Neural crest cell (in vitro differentiated cells): ENCODE results near the gene ISG20. TPM values are rescaled to one million over a fixed set of nuclear protein-coding genes. Genes with fewer than 3 reads are reported as not detected.

Source experiments
- DNase-seq: peaks from one replicate; pipeline ENCODE4 v3.0.0; 2021; ENCODE audit warnings: low read depth, mixed read lengths, low spot score
- H3K27ac Mint-ChIP-seq: one replicate; pipeline ENCODE4 v1.8.0; 2021; ENCODE audit warnings: mild to moderate bottlenecking, mixed read lengths; ENCODE audit not compliant: unreplicated experiment
- H3K27me3 Mint-ChIP-seq: 2 replicates; pipeline ENCODE4 v1.8.0; 2021; ENCODE audit warnings: low read depth, mild to moderate bottlenecking, mixed read lengths
- H3K36me3 Mint-ChIP-seq: 2 replicates; pipeline ENCODE4 v1.8.0; 2021; ENCODE audit warnings: low read depth, mild to moderate bottlenecking, mixed read lengths
- H3K4me1 Mint-ChIP-seq: 2 replicates; pipeline ENCODE4 v1.8.0; 2021; ENCODE audit warnings: mixed read lengths
- H3K4me3 Mint-ChIP-seq: one replicate; pipeline ENCODE4 v1.8.0; 2021; ENCODE audit warnings: mild to moderate bottlenecking, mixed read lengths
- H3K9me3 Mint-ChIP-seq: 2 replicates; pipeline ENCODE4 v1.8.0; 2021; ENCODE audit warnings: mixed read lengths
- CTCF ChIP-seq: fragments of 200-600 bp; sonication (generic); conservative IDR thresholded peaks from 2 replicates; pipeline ENCODE4 v1.5.0; 2021; ENCODE audit warnings: antibody characterized with exemption, mild to moderate bottlenecking
- total RNA-seq: library from RNA; stranded (reverse); gene quantifications from 2 replicates; pipeline ENCODE4 v1.2.1, GENCODE V29; 2021

The ISG20 gene
- total RNA-seq, 1 donor from 2014 or later: 1.5 TPM

DNA sequence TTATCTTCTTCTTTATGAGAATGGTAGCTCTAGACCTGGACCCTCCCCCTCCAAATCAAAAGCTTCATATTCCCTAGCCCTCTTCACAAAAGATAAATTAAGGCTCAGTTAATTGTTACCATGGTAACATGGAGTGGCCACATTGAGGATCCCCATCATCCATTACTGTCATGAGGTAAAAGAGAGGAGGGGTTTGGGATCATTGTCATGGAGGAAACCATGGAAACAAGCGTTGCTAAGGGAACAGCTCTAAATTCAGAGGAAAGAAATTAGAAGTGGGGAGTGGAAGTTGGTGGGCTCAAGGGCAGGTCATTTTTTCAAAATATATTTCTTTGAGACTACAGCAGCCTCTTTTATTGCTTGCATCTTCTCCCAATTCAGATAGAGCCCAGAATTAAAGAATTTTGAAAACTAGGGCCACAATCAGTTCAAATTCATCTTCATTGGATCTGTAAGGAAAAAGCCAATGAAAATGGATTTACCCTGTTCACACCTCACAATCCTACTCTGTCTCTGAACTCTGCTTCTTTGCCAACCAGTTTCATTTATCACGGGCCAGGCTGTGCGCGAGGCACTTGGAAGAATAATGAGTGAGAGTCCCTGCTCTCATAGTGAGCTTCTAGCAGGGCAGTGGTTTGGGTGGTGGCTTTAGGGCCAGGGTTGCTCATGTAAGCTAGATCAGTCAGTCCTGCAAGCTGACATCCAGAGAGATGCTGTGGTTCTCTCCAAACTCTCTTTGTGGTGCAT is 29.3 kb upstream of the ISG20 start:
- H3K27ac Mint-ChIP-seq: peak overlapping the region; percentile 47
- TF ChIP-seq CTCF: no peak
- no peaks in the 10 kb centered on the region for H3K36me3 Mint-ChIP-seq
- no peak for DNase-seq
- H3K4me3 Mint-ChIP-seq: peak overlapping the region; percentile 76
- H3K9me3 Mint-ChIP-seq: no peaks in the 10 kb centered on the region
- peaks cover 82% of the 10 kb centered on the region for H3K27me3 Mint-ChIP-seq
- peaks cover 74% of the 10 kb centered on the region for H3K4me1 Mint-ChIP-seq

DNA sequence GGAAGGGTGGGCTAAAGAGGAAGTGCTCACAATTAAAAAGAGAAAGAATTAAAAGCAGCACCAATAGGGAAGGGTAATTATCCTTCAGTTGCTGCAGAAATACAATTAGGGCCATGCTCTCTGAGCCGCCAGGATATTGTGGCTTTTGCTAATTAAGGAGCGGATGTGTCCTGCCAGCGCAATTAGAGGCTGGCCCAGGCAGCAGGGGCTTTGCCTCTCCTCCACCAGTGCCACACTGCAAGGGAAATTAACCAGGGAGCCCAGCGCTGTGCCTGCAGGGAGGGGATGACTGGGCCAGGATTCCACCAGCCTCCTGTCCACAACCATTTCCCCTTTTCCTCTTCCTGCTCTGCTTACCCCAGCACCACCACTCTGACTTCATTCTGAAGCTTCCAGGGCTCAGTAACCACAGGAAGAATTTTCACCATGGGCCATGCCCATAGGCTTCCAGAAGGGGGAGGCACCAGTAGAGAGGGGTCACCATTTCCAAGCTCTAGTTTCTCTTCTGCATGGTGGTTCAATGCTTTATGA is 28.1 kb upstream of the ISG20 start:
- Mint-ChIP-seq H3K27ac (no peak overlapping the region), H3K9me3 (no peaks in the 10 kb centered on the region), H3K4me3 (peak overlapping the region; percentile 76), H3K36me3 (no peaks in the 10 kb centered on the region), H3K4me1 (peaks cover 67% of the 10 kb centered on the region), H3K27me3 (peaks cover 71% of the 10 kb centered on the region)
- no peak for DNase-seq
- no peak for TF ChIP-seq CTCF

GRCh38 chr15:88612186-88612796 is 26.5 kb upstream of the ISG20 start:
- Mint-ChIP-seq H3K27ac (no peak overlapping the region), H3K4me1 (peaks cover 59% of the 10 kb centered on the region), H3K36me3 (no peaks in the 10 kb centered on the region), H3K27me3 (peaks cover 55% of the 10 kb centered on the region), H3K4me3 (no peak overlapping the region), H3K9me3 (no peaks in the 10 kb centered on the region)
- DNase-seq: no peak
- TF ChIP-seq CTCF: no peak

DNA sequence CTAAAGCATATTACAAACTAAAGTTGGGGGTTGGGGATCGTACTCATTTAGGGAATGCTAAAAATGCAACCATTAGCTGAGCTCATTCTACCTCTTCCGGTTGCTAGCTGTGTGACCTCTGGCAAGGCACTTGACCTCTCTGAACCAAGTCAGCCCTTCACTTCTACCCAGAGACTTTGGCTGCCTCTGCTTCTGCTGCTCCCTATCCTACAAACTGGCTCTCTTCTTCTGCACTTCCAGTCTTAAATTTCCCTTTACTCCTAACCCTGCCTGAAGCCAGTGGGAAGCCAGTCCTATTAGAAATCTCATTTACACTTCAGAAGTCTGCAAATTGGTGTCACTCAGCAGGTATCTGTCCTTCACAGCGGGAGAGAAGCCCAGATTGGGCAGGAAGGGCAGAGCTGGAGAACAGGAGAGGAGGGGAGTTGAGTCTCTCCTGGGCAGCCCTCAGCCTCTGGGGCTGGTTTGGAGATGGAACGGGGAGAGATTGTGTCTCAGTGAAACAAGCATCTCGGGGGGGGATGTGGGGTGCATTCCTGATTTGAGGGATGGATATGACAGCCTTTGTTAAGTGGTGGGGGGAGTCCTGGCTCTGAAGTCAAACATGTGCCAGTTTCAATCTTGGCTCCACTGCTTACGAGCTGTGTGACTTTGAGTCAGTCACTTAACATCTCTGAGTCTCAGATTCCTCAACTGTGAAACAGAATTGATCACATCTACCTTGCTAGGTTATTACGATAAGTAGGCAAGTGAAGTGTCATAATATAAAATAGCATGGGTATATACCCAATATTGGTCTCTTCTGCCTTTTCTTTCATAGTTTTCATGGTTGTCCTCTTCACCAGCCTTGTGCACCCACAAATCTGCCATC is 25.5 kb upstream of the ISG20 start:
- peak overlapping the region; percentile 35 for H3K4me3 Mint-ChIP-seq
- H3K36me3 Mint-ChIP-seq: no peaks in the 10 kb centered on the region
- peaks cover 52% of the 10 kb centered on the region for H3K4me1 Mint-ChIP-seq

More for the DNA sequence above, 25.5 kb upstream of the ISG20 start:
- H3K27me3 Mint-ChIP-seq: peaks cover 46% of the 10 kb centered on the region
- no peak overlapping the region for H3K27ac Mint-ChIP-seq
- no peak for TF ChIP-seq CTCF
- no peak for DNase-seq
- H3K9me3 Mint-ChIP-seq: no peaks in the 10 kb centered on the region
